ENCODE results near the gene PFDN4. TPM values are rescaled to one million over a fixed set of nuclear protein-coding genes. Genes with fewer than 3 reads are reported as not detected.

PFDN4 gene
- total RNA-seq, 1 donor from 2014 or later: 116 TPM

- no peak overlapping the region for H3K4me3 ChIP-seq (ENCODE audit: low read depth, low read length)
- no peak for TF ChIP-seq CTCF (conservative IDR thresholded peaks at IDR 0.05; ENCODE audit: low read depth, low read length)
- no peak for DNase-seq (ENCODE audit: low read depth)
Observed at GRCh38 chr20:54203281-54203680, 4.6 kb upstream of the PFDN4 start.

- H3K4me3 ChIP-seq (ENCODE audit: low read depth, low read length): no peak overlapping the region
- DNase-seq (ENCODE audit: low read depth): no peak
- TF ChIP-seq CTCF (conservative IDR thresholded peaks at IDR 0.05; ENCODE audit: low read depth, low read length): no peak
Observed at GRCh38 chr20:54204063-54204462, 3.8 kb upstream of the PFDN4 start.

GRCh38 chr20:54204481-54204880, 3.4 kb upstream of the PFDN4 start:
- no peak for DNase-seq (ENCODE audit: low read depth)
- TF ChIP-seq CTCF (conservative IDR thresholded peaks at IDR 0.05; ENCODE audit: low read depth, low read length): no peak

GRCh38 chr20:54205450-54205849, 2.4 kb upstream of the PFDN4 start:
- TF ChIP-seq CTCF (conservative IDR thresholded peaks at IDR 0.05; ENCODE audit: low read depth, low read length): no peak
- H3K4me3 ChIP-seq (ENCODE audit: low read depth, low read length): no peak overlapping the region

More at GRCh38 chr20:54204481-54204880, 3.4 kb upstream of the PFDN4 start:
- no peak overlapping the region for H3K4me3 ChIP-seq (ENCODE audit: low read depth, low read length)

GRCh38 chr20:54207053-54207742, 689 bp upstream of the PFDN4 start:
- no peak for DNase-seq (ENCODE audit: low read depth)
- TF ChIP-seq CTCF (conservative IDR thresholded peaks at IDR 0.05; ENCODE audit: low read depth, low read length): no peak
- peak overlapping the region; percentile 97 for H3K4me3 ChIP-seq (ENCODE audit: low read depth, low read length)

More at GRCh38 chr20:54205450-54205849, 2.4 kb upstream of the PFDN4 start:
- no peak for DNase-seq (ENCODE audit: low read depth)

- DNase-seq (ENCODE audit: low read depth): no peak
- no peak for TF ChIP-seq CTCF (conservative IDR thresholded peaks at IDR 0.05; ENCODE audit: low read depth, low read length)
- peak overlapping the region; percentile 97 for H3K4me3 ChIP-seq (ENCODE audit: low read depth, low read length)
Observed at GRCh38 chr20:54208548-54209176, 775 bp downstream of the PFDN4 start.
